AG20443 (cell line): ENCODE results near the gene COX5A.

Source experiments
- DNase-seq: peaks from one replicate; pipeline ENCODE4 v3.0.0; 2012; ENCODE audit warnings: low spot score, mixed read lengths

COX5A gene

GRCh38 chr15:74870436-74871215 lies 67.2 kb downstream of the COX5A start:
- DNase-seq = no peak
